CD14-positive monocyte (primary cell): ENCODE data around the gene HHIP. TPM values are rescaled to one million over a fixed set of nuclear protein-coding genes. Genes with fewer than 3 reads are reported as not detected.

Experiments used
- DNase-seq, 3 donors: peaks; one replicate each; pipeline ENCODE4 v3.0.0-alpha.2; 2011 to 2022
- H2AFZ ChIP-seq: 2 replicates; pipeline ENCODE4 v1.6.0; 2012; ENCODE audit warnings: mild to moderate bottlenecking, low read depth, low read length, inconsistent platforms; ENCODE audit not compliant: insufficient read depth, poor library complexity, severe bottlenecking
- H3K27ac ChIP-seq, 2 donors: 1 replicate in 1 of 2; 2 replicates in 1 of 2; pipeline ENCODE4 v1.5.1; 2012 to 2013; ENCODE audit warnings: low read length in 2 of 2, control low read depth in 1 of 2, inconsistent platforms in 1 of 2, low read depth in 1 of 2, mild to moderate bottlenecking in 1 of 2
- H3K27me3 ChIP-seq, 2 donors: one replicate each; pipeline versions ENCODE4 v1.6.0 to v1.6.1; 2011 to 2013; ENCODE audit warnings: low read length in 2 of 2; ENCODE audit not compliant: control insufficient read depth in 2 of 2, insufficient read depth in 2 of 2
- H3K36me3 ChIP-seq, 2 donors: replicated peaks in 1 of 2; 1 replicate in 1 of 2; 2 replicates in 1 of 2; pipeline versions ENCODE4 v1.5.1 to v1.6.1; 2012 to 2013; ENCODE audit warnings: low read length in 2 of 2, control low read depth in 1 of 2, inconsistent platforms in 1 of 2, mild to moderate bottlenecking in 1 of 2; ENCODE audit not compliant: insufficient read depth in 2 of 2, control insufficient read depth in 1 of 2
- H3K4me1 ChIP-seq, 2 donors: 1 replicate in 1 of 2; 2 replicates in 1 of 2; pipeline versions ENCODE4 v1.5.1 to v1.6.1; 2012 to 2013; ENCODE audit warnings: low read length in 2 of 2, control low read depth in 1 of 2, inconsistent platforms in 1 of 2, mild to moderate bottlenecking in 1 of 2, moderate library complexity in 1 of 2; ENCODE audit not compliant: insufficient read depth in 2 of 2, control insufficient read depth in 1 of 2
- H3K4me2 ChIP-seq: replicated peaks from 2 replicates; pipeline ENCODE3; 2012; ENCODE audit warnings: low read length, moderate library complexity, mild to moderate bottlenecking; ENCODE audit not compliant: poor library complexity, severe bottlenecking; ENCODE audit errors: extremely low read depth
- H3K4me3 ChIP-seq, 3 experiments: fragments of 200-600 bp in 1 of 3; sonication (generic) in 1 of 3; replicated peaks in 1 of 3; 1 replicate in 2 of 3; 2 replicates in 1 of 3; pipeline ENCODE4 v1.5.1; 2011 to 2013; ENCODE audit warnings: low read length in 3 of 3, mild to moderate bottlenecking in 3 of 3, control low read depth in 2 of 3, low read depth in 2 of 3, inconsistent platforms in 1 of 3, moderate library complexity in 1 of 3
- H3K79me2 ChIP-seq: 2 replicates; pipeline ENCODE4 v1.6.0; 2012; ENCODE audit warnings: mild to moderate bottlenecking, control low read depth, inconsistent platforms, low read length, moderate library complexity; ENCODE audit not compliant: insufficient read depth
- H3K9ac ChIP-seq: 2 replicates; pipeline ENCODE4 v1.6.0; 2017; ENCODE audit warnings: low read length, mild to moderate bottlenecking; ENCODE audit not compliant: insufficient read depth, poor library complexity, severe bottlenecking
- H3K9me3 ChIP-seq, 2 donors: replicated peaks in 1 of 2; 1 replicate in 1 of 2; 2 replicates in 1 of 2; pipeline versions ENCODE4 v1.5.1 to v1.6.1; 2012 to 2013; ENCODE audit warnings: low read length in 2 of 2, control low read depth in 1 of 2; ENCODE audit not compliant: control insufficient read depth in 1 of 2, insufficient read depth in 1 of 2
- H4K20me1 ChIP-seq: 2 replicates; pipeline ENCODE4 v1.6.0; 2012; ENCODE audit warnings: mild to moderate bottlenecking, low read length, control low read depth, moderate library complexity; ENCODE audit not compliant: insufficient read depth
- H3K27ac Mint-ChIP-seq, 7 donors: one replicate each; pipeline ENCODE4 v1.8.0; 2020; ENCODE audit warnings: mild to moderate bottlenecking in 7 of 7, mixed read lengths in 7 of 7, moderate library complexity in 6 of 7, inconsistent platforms in 2 of 7
- H3K27me3 Mint-ChIP-seq, 3 donors: one replicate each; pipeline ENCODE4 v1.8.0; 2021 to 2022; ENCODE audit warnings: low read depth in 3 of 3, mild to moderate bottlenecking in 3 of 3, mixed read lengths in 3 of 3, moderate library complexity in 3 of 3, inconsistent platforms in 1 of 3
- H3K36me3 Mint-ChIP-seq, 2 donors: one replicate each; pipeline ENCODE4 v1.8.0; 2020; ENCODE audit warnings: mixed read lengths in 2 of 2, inconsistent platforms in 1 of 2, mild to moderate bottlenecking in 1 of 2
- H3K4me1 Mint-ChIP-seq: one replicate; pipeline ENCODE4 v1.8.0; 2020; ENCODE audit warnings: mild to moderate bottlenecking, mixed read lengths
- H3K4me3 Mint-ChIP-seq, 2 donors: one replicate each; pipeline ENCODE4 v1.8.0; 2020; ENCODE audit warnings: mild to moderate bottlenecking in 2 of 2, mixed read lengths in 2 of 2, moderate library complexity in 1 of 2
- H3K9me3 Mint-ChIP-seq, 7 donors: one replicate each; pipeline ENCODE4 v1.8.0; 2020 to 2022; ENCODE audit warnings: mixed read lengths in 7 of 7, mild to moderate bottlenecking in 6 of 7, moderate library complexity in 6 of 7, inconsistent platforms in 2 of 7
- WGBS: methylation state at CpG from one replicate; pipeline ENCODE4 v1.1.5; 2013; ENCODE audit warnings: missing lambda C conversion rate; ENCODE audit not compliant: insufficient coverage; 5-methylcytosine and 5-hydroxymethylcytosine counted together
- intact Hi-C, 2 donors: fragments of 100-400 bp; cut with micrococcal nuclease; formaldehyde crosslinking; loops; one replicate each; pipeline versions ENCODE4 v1.15.0 to v1.15.1; 2023
- polyA plus RNA-seq, 3 donors: library from polyadenylated mRNA; depleted of rRNA in 1 of 3; unstranded in 2 of 3; stranded (reverse) in 1 of 3; fragments of 300-500 nt in 2 of 3; fragments of >200 nt in 1 of 3; fragmentation: Illumina TruSeq in 2 of 3; gene quantifications; 1 replicate in 2 of 3; 2 replicates in 1 of 3; pipeline ENCODE4 v1.2.3, GENCODE V29; 2012 to 2021
- TF ChIP-seq, protein P1 (sequence below): fragments of 200-600 bp; IDR thresholded peaks from one replicate; pipeline ENCODE4 v1.8.0; 2022; ENCODE audit warnings: antibody characterized with exemption, mild to moderate bottlenecking

The HHIP gene
- polyA plus RNA-seq, 3 donors, result not detected

DNA sequence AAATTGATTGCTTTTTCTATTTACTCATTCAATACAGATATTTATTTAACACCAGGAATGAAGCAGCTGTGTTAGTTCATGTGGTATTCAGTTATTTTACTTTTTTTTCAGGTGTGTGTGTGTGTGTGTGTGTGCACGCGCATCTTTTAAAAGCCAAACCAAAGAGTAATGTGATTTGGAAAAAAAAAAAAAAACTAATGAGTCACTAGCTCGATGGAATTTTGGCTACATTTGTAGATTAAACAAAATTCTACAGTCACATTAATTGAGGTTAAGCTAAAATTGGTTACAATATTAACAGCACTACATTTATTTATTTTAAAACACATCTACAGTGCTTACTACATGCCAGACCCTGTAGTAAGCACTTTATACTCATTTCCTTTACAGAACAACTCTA lies 66.8 kb downstream of the HHIP start:
- intact Hi-C loops, result no loop called here
- no peaks in the 10 kb centered on the region for H3K9me3 Mint-ChIP-seq

DNA sequence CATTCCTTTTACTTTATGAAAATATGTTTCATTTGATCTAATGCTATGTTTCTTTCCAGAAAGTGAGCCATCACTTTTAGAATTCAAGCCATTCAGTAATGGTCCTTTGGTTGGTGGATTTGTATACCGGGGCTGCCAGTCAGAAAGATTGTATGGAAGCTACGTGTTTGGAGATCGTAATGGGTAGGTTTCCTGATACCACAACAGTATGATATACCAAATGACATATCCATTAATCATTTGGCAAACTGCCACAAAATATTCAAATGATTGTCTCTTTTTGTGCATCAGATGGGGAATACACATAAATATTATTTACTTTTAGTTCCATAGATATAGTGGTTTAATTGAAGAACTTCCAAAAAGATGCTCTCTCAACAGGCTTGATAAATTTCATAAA lies 68.2 kb downstream of the HHIP start:
- no peak overlapping the region for H3K4me3 Mint-ChIP-seq
- no peaks in the 10 kb centered on the region for H3K27me3 Mint-ChIP-seq
- TF ChIP-seq, protein P1, sequence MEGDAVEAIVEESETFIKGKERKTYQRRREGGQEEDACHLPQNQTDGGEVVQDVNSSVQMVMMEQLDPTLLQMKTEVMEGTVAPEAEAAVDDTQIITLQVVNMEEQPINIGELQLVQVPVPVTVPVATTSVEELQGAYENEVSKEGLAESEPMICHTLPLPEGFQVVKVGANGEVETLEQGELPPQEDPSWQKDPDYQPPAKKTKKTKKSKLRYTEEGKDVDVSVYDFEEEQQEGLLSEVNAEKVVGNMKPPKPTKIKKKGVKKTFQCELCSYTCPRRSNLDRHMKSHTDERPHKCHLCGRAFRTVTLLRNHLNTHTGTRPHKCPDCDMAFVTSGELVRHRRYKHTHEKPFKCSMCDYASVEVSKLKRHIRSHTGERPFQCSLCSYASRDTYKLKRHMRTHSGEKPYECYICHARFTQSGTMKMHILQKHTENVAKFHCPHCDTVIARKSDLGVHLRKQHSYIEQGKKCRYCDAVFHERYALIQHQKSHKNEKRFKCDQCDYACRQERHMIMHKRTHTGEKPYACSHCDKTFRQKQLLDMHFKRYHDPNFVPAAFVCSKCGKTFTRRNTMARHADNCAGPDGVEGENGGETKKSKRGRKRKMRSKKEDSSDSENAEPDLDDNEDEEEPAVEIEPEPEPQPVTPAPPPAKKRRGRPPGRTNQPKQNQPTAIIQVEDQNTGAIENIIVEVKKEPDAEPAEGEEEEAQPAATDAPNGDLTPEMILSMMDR, result no peak

More for the DNA sequence above, 66.8 kb downstream of the HHIP start:
- WGBS, result no CpG with 5 or more reads among the region's 3 CpGs
- DNase-seq, result no peak
- Histone ChIP-seq H4K20me1 (no peaks in the 10 kb centered on the region), H3K27me3 (no peaks in the 10 kb centered on the region), H3K9ac (no peak overlapping the region), H3K4me2 (no peak overlapping the region), H2AFZ (no peak overlapping the region), H3K4me1 (no peaks in the 10 kb centered on the region), H3K27ac (no peak overlapping the region), H3K4me3 (no peak overlapping the region), H3K36me3 (no peaks in the 10 kb centered on the region), H3K9me3 (no peaks in the 10 kb centered on the region), H3K79me2 (no peaks in the 10 kb centered on the region)
- TF ChIP-seq, protein P1, result no peak
- H3K4me3 Mint-ChIP-seq, result no peak overlapping the region
- H3K4me1 Mint-ChIP-seq, result peaks cover 5% of the 10 kb centered on the region
- no peak overlapping the region for H3K27ac Mint-ChIP-seq
- H3K36me3 Mint-ChIP-seq, result no peaks in the 10 kb centered on the region
- H3K27me3 Mint-ChIP-seq, result no peaks in the 10 kb centered on the region

More for the DNA sequence above, 68.2 kb downstream of the HHIP start:
- H3K27ac Mint-ChIP-seq, result no peak overlapping the region
- no peak overlapping the region for H3K4me3 ChIP-seq
- no peaks in the 10 kb centered on the region for H3K36me3 Mint-ChIP-seq
- no peaks in the 10 kb centered on the region for H3K79me2 ChIP-seq
- no peaks in the 10 kb centered on the region for H3K36me3 ChIP-seq
- no peaks in the 10 kb centered on the region for H3K4me1 ChIP-seq
- H3K9me3 Mint-ChIP-seq, result no peaks in the 10 kb centered on the region
- H2AFZ ChIP-seq, result no peak overlapping the region
- H3K4me2 ChIP-seq, result no peak overlapping the region
- no peak overlapping the region for H3K9ac ChIP-seq
- no peaks in the 10 kb centered on the region for H3K9me3 ChIP-seq
- DNase-seq, result no peak
- H4K20me1 ChIP-seq, result no peaks in the 10 kb centered on the region
- intact Hi-C loops, result no loop called here
- H3K27me3 ChIP-seq, result no peaks in the 10 kb centered on the region
- peaks cover 5% of the 10 kb centered on the region for H3K4me1 Mint-ChIP-seq
- no peak overlapping the region for H3K27ac ChIP-seq
- no CpG with 5 or more reads among the region's 3 CpGs for WGBS
